Upper lobe of left lung (tissue), 6 donors: Measurements from ENCODE around the gene TMCC1. TPM values are rescaled to one million over a fixed set of nuclear protein-coding genes. Genes with fewer than 3 reads are reported as not detected.

ENCODE experiments used
- ATAC-seq, 2 donors: fragments of 200-7000 bp; cut with Tn5 transposase; one replicate each; pipeline ENCODE4 v1.9.1; 2022; ENCODE audit warnings: mild to moderate bottlenecking in 2 of 2, moderate library complexity in 2 of 2; ENCODE audit not compliant: low FRiP score in 2 of 2
- DNase-seq, 2 donors: peaks; one replicate each; pipeline ENCODE4 v3.0.0-alpha.2; 2019 to 2020
- H3K27ac ChIP-seq, 4 donors: fragments of 200-600 bp; sonication (generic); one replicate each; pipeline ENCODE4 v1.5.1; 2016 to 2019
- H3K27me3 ChIP-seq, 4 donors: fragments of 200-600 bp; sonication (generic); one replicate each; pipeline ENCODE4 v1.5.1; 2017 to 2019
- H3K36me3 ChIP-seq, 4 donors: fragments of 200-600 bp; sonication (generic); one replicate each; pipeline ENCODE4 v1.5.1; 2016 to 2019
- H3K4me1 ChIP-seq, 4 donors: fragments of 200-600 bp; sonication (generic); one replicate each; pipeline ENCODE4 v1.5.1; 2018 to 2019
- H3K4me3 ChIP-seq, 4 donors: fragments of 200-600 bp; sonication (generic); one replicate each; pipeline ENCODE4 v1.5.1; 2017 to 2019; ENCODE audit warnings: mild to moderate bottlenecking in 2 of 4, moderate library complexity in 1 of 4
- H3K9me3 ChIP-seq, 4 donors: fragments of 200-600 bp; sonication (generic); one replicate each; pipeline ENCODE4 v1.5.1; 2018 to 2019
- EP300 ChIP-seq, 4 donors: sonication (generic); formaldehyde crosslinking; IDR thresholded peaks; one replicate each; pipeline ENCODE4 v1.5.1; 2017; ENCODE audit warnings: antibody characterized with exemption in 4 of 4, control low read depth in 2 of 4
- POLR2A ChIP-seq, 4 donors: fragments of 450-650 bp; IDR thresholded peaks; one replicate each; pipeline ENCODE4 v1.5.1; 2016 to 2017; ENCODE audit warnings: antibody characterized with exemption in 4 of 4, mild to moderate bottlenecking in 2 of 4
- POLR2AphosphoS5 ChIP-seq, 2 donors: sonication (generic); formaldehyde crosslinking; IDR thresholded peaks; one replicate each; pipeline ENCODE4 v1.5.1; 2017; ENCODE audit warnings: antibody characterized with exemption in 2 of 2
- WGBS, 2 donors: methylation state at CpG; one replicate each; pipeline ENCODE4 v1.1.5; 2017 to 2018; 5-methylcytosine and 5-hydroxymethylcytosine counted together
- total RNA-seq, 6 donors: library from RNA; depleted of rRNA in 4 of 6; stranded (reverse); fragments of >200 nt in 4 of 6; gene quantifications; one replicate each; pipeline versions ENCODE4 v1.1.0 to v1.2.1, GENCODE V29; 2016 to 2021
- TF ChIP-seq, protein P1 (sequence below), 6 experiments: fragments of 450-650 bp in 4 of 6; fragments of 200-600 bp in 2 of 6; sonication (generic) in 2 of 6; IDR thresholded peaks; one replicate each; pipeline ENCODE4 v1.5.1; 2016 to 2019; ENCODE audit warnings: antibody characterized with exemption in 6 of 6
- donor health status: DM: no; HTN: no; CAD: no; lungs with moderate emphysema.
- donor health status: DM: no; HTN: yes; CAD: no; lungs with severe emphysema.

Gene TMCC1
- total RNA-seq, 6 donors from 2014 or later = 16.9 to 39.2 (median 27.9) TPM

DNA sequence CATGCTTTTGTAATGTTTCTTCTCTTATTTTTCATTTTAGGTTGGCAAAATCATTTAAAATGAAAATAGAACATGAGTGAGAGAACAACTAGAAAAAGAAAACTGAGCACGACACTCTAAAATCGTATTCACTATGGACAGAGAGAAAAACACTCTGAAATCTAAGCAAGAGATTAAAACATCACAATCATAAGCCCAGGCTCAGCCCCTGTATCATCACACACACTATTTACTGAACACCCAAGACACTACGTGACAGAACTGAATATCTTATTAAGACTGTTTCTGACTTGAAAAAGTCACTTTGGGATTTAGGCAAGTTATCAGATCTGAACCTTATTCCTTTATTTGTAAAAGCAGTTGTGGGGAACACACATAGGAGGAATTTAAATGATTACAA lies 204.5 kb downstream of the TMCC1 start:
- Histone ChIP-seq H3K4me3 (no peak overlapping the region), H3K9me3 (no peaks in the 10 kb centered on the region), H3K27ac (peak overlapping the region in 1 of 4 donors; percentile 10), H3K4me1 (peaks cover 4 to 16% (median 8%) of the 10 kb centered on the region in 4 donors), H3K27me3 (no peaks in the 10 kb centered on the region), H3K36me3 (no peaks in the 10 kb centered on the region)
- WGBS, 2 donors = 80 to 88% methylated on average over 3 of the region's 3 CpGs
- DNase-seq (no peak), ATAC-seq (no peak)
- TF ChIP-seq POLR2AphosphoS5 (IDR thresholded peaks at IDR 0.05) (no peak), POLR2A (IDR thresholded peaks at IDR 0.05) (no peak), EP300 (IDR thresholded peaks at IDR 0.05) (no peak)
- TF ChIP-seq, protein P1, sequence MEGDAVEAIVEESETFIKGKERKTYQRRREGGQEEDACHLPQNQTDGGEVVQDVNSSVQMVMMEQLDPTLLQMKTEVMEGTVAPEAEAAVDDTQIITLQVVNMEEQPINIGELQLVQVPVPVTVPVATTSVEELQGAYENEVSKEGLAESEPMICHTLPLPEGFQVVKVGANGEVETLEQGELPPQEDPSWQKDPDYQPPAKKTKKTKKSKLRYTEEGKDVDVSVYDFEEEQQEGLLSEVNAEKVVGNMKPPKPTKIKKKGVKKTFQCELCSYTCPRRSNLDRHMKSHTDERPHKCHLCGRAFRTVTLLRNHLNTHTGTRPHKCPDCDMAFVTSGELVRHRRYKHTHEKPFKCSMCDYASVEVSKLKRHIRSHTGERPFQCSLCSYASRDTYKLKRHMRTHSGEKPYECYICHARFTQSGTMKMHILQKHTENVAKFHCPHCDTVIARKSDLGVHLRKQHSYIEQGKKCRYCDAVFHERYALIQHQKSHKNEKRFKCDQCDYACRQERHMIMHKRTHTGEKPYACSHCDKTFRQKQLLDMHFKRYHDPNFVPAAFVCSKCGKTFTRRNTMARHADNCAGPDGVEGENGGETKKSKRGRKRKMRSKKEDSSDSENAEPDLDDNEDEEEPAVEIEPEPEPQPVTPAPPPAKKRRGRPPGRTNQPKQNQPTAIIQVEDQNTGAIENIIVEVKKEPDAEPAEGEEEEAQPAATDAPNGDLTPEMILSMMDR (IDR thresholded peaks at IDR 0.05) = no peak

DNA sequence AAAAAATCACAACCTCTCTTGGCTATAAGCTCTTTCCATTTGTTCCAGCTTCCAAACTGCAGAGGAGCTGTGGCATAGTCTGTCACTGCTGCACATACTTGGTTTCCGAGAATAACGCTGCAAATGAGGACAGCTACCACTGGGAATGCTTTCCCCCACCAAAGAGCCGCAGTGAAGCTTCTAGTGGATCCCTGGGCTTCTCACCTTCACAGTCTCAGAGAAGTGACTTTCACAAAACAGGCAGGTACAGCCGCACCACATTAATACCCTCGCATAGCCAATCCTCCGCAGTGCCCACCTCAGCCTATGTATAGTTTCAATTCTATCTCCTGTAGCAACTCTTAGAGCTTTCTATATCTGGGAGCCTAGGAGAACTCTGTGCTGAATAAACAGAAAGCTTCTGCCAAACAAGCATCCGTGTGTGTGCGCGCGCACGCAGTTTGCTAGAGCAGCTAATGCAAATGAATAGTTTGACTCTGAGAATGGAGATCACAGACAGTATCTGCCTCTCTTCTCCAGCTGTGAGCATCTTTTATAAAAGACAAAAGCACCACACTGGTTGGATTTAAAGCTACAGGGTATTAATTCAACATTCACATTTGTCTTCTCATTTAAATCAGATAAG lies 205.1 kb downstream of the TMCC1 start:
- Histone ChIP-seq H3K27me3 (no peaks in the 10 kb centered on the region), H3K4me3 (peak overlapping the region in 2 of 4 donors; percentile 22 to 23), H3K36me3 (no peaks in the 10 kb centered on the region), H3K4me1 (peaks cover 4 to 16% (median 8%) of the 10 kb centered on the region in 4 donors), H3K9me3 (no peaks in the 10 kb centered on the region), H3K27ac (peak overlapping the region in 3 of 4 donors; percentile 5 to 47 (median 10))
- no peak for TF ChIP-seq POLR2A (IDR thresholded peaks at IDR 0.05)
- no peak for TF ChIP-seq POLR2AphosphoS5 (IDR thresholded peaks at IDR 0.05)
- TF ChIP-seq, protein P1 (IDR thresholded peaks at IDR 0.05) = no peak
- no peak for TF ChIP-seq EP300 (IDR thresholded peaks at IDR 0.05)
- peak; percentile 31 to 69 for DNase-seq
- 61 to 68% methylated on average over 11 of the region's 11 CpGs for WGBS, 2 donors
- peak; percentile 57 to 69 for ATAC-seq

DNA sequence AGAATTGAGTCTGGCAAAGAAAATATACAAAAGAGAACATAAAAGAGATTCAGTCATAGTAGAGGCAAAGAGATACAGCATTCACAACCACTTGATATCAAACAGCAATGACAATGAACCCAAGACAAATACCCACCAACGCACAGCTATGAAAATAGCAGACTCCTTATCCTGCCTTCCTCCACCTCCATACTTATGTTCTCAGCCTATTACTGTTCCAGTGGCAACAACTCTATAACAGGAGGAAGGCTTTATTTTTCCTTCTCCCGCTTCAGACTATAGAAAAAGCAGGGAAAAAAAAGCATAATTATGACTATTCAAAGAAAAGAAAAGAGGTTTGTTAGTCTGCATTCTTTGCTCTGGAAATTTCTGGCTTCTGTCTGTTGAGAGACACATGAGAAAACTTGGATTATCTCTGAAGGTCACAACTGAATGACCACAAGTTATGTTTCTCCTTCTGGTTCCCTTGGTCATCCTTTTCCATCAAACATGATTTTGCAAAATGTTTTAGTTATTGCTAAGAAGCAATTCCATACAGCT lies 205.9 kb downstream of the TMCC1 start:
- 90 to 95% methylated on average over 2 of the region's 2 CpGs for WGBS, 2 donors
- ATAC-seq = no peak
- no peak overlapping the region for H3K4me3 ChIP-seq

DNA sequence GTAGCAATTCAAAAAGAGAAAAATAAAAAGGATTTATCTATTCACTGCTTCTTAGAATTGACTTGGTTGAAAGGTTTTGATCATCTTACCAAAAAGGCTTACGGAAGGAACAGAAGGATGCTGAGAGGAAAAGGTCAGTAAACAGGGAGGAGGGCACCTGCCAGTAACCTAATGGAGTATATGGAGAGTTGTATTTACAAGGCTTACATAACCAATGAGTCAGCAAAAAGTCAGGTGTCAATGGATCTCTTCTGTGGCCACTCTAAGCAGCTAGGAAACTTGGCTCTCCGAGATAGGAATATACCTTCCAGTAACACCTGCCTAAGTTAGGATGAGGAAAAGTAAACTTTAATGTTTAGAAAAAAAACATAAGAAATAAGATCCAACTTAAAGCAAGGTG lies 206.6 kb downstream of the TMCC1 start:
- no peaks in the 10 kb centered on the region for H3K27me3 ChIP-seq
- no peaks in the 10 kb centered on the region for H3K9me3 ChIP-seq
- H3K36me3 ChIP-seq = no peaks in the 10 kb centered on the region
- peak in 1 of 4 donors; percentile 92 for TF ChIP-seq EP300 (IDR thresholded peaks at IDR 0.05)
- TF ChIP-seq POLR2AphosphoS5 (IDR thresholded peaks at IDR 0.05) = no peak
- peaks cover 4 to 16% (median 8%) of the 10 kb centered on the region in 4 donors for H3K4me1 ChIP-seq
- DNase-seq = peak in 1 of 2 donors; percentile 48
- no peak overlapping the region for H3K4me3 ChIP-seq
- 59 to 63% methylated on average over 2 of the region's 2 CpGs for WGBS, 2 donors
- H3K27ac ChIP-seq = peak overlapping the region in 1 of 4 donors; percentile 26
- peak in 1 of 2 donors; percentile 66 for ATAC-seq

More for the DNA sequence above, 205.9 kb downstream of the TMCC1 start:
- H3K27ac ChIP-seq = peak overlapping the region in 2 of 4 donors; percentile 5 to 47
- TF ChIP-seq POLR2A (IDR thresholded peaks at IDR 0.05) = no peak
- no peak for TF ChIP-seq EP300 (IDR thresholded peaks at IDR 0.05)
- no peak for DNase-seq
- no peaks in the 10 kb centered on the region for H3K36me3 ChIP-seq
- peaks cover 4 to 16% (median 8%) of the 10 kb centered on the region in 4 donors for H3K4me1 ChIP-seq
- H3K27me3 ChIP-seq = no peaks in the 10 kb centered on the region
- H3K9me3 ChIP-seq = no peaks in the 10 kb centered on the region

DNA sequence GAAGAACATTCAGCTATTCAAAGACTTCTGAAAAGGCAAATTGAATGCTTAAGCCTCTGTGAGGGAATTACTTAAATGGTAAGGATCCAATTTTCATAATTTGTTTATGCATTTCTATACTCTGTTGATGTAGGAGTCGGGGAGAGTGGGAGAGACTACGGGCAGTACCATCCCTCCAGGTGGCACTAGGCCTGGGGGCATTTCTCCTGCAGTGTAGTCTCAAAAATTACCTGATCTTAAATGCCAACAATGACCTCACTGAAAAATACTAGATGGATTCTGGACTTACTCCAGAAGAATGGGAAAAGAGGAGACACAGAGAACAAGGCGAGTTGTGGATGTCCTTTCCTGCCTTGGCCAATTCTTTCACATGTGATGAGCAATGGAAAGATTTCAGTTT lies 209.2 kb downstream of the TMCC1 start:
- Histone ChIP-seq H3K4me1 (peaks cover 4 to 16% (median 8%) of the 10 kb centered on the region in 4 donors), H3K9me3 (no peaks in the 10 kb centered on the region), H3K27me3 (no peaks in the 10 kb centered on the region), H3K27ac (no peak overlapping the region), H3K36me3 (no peaks in the 10 kb centered on the region), H3K4me3 (no peak overlapping the region)
- WGBS, 2 donors = 94 to 96% methylated on average over 3 of the region's 3 CpGs
- TF ChIP-seq EP300 (IDR thresholded peaks at IDR 0.05) (no peak), POLR2AphosphoS5 (IDR thresholded peaks at IDR 0.05) (no peak), POLR2A (IDR thresholded peaks at IDR 0.05) (no peak)
- TF ChIP-seq, protein P1 (IDR thresholded peaks at IDR 0.05) = no peak
- DNase-seq (no peak), ATAC-seq (no peak)
